ENCODE results near the gene EXOSC10.

GRCh38 chr1:11067716-11068599, 31.7 kb downstream of the EXOSC10 start:
- TF ChIP-seq, protein P1, sequence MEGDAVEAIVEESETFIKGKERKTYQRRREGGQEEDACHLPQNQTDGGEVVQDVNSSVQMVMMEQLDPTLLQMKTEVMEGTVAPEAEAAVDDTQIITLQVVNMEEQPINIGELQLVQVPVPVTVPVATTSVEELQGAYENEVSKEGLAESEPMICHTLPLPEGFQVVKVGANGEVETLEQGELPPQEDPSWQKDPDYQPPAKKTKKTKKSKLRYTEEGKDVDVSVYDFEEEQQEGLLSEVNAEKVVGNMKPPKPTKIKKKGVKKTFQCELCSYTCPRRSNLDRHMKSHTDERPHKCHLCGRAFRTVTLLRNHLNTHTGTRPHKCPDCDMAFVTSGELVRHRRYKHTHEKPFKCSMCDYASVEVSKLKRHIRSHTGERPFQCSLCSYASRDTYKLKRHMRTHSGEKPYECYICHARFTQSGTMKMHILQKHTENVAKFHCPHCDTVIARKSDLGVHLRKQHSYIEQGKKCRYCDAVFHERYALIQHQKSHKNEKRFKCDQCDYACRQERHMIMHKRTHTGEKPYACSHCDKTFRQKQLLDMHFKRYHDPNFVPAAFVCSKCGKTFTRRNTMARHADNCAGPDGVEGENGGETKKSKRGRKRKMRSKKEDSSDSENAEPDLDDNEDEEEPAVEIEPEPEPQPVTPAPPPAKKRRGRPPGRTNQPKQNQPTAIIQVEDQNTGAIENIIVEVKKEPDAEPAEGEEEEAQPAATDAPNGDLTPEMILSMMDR (IDR thresholded peaks at IDR 0.05; ENCODE audit: poor library complexity, severe bottlenecking), result no peak
- TF ChIP-seq POLR2AphosphoS5 (IDR thresholded peaks at IDR 0.05) (no peak), TAF1 (IDR thresholded peaks at IDR 0.05; ENCODE audit: low read depth) (no peak)
- TF ChIP-seq, protein P2, sequence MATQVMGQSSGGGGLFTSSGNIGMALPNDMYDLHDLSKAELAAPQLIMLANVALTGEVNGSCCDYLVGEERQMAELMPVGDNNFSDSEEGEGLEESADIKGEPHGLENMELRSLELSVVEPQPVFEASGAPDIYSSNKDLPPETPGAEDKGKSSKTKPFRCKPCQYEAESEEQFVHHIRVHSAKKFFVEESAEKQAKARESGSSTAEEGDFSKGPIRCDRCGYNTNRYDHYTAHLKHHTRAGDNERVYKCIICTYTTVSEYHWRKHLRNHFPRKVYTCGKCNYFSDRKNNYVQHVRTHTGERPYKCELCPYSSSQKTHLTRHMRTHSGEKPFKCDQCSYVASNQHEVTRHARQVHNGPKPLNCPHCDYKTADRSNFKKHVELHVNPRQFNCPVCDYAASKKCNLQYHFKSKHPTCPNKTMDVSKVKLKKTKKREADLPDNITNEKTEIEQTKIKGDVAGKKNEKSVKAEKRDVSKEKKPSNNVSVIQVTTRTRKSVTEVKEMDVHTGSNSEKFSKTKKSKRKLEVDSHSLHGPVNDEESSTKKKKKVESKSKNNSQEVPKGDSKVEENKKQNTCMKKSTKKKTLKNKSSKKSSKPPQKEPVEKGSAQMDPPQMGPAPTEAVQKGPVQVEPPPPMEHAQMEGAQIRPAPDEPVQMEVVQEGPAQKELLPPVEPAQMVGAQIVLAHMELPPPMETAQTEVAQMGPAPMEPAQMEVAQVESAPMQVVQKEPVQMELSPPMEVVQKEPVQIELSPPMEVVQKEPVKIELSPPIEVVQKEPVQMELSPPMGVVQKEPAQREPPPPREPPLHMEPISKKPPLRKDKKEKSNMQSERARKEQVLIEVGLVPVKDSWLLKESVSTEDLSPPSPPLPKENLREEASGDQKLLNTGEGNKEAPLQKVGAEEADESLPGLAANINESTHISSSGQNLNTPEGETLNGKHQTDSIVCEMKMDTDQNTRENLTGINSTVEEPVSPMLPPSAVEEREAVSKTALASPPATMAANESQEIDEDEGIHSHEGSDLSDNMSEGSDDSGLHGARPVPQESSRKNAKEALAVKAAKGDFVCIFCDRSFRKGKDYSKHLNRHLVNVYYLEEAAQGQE (IDR thresholded peaks at IDR 0.05; ENCODE audit: borderline replicate concordance), result no peak
